ENCODE results near the gene PHYKPL. TPM values are rescaled to one million over a fixed set of nuclear protein-coding genes. Genes with fewer than 3 reads are reported as not detected.

Gene PHYKPL
- total RNA-seq, 1 donor from 2014 or later = 89.7 TPM

DNA sequence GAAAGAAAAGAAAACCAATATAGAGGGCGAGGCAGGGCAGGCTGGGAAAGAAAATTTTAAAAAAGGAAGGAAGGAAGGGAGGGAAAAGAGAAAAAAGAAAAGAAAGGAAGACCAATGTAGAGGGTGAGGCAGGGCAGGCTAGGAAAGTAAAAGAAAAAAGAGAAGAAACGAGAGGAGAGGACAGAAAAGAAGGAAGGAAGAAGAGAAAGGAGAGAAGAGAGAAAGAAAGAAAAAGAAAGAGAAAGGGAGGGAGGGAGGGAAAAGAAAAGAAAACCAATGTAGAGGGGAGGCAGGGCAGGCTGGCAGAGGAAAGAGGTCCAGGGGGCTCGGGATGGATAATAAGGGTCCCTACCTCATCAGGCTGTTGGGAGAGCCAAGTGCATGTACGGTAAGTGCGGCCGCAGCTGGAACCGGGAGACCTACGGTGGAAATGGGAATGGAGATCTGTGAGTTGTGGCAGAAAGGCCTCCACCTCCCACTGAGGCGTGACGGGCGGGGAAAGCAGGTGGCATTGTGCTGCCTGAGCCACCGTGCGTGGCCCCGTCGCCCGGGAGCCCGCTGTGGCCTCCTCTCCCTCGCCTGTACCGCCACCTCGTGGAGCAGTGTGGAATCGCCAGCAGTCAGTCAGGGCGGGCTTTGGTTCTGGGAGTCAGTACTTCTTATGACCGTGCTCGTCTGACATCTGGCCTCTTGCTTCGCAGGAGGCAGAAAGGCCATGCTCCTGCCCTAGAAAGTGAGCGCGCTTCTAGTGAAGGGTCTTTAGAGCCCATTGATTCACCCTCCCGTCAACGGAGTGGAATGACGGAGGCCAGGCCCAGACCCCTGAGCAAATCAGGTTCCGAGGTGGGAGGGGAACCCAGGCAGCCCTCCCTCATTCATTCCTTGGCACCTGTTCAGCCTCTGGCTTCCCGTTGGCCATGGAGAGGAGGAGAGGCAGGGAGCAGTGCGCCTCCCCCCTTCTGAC lies 68.5 kb downstream of the PHYKPL start:
- Mint-ChIP-seq H3K27me3 (ENCODE audit: unreplicated experiment) (peaks cover 8% of the 10 kb centered on the region), H3K4me3 (ENCODE audit: unreplicated experiment) (peak overlapping the region; percentile 81), H3K36me3 (ENCODE audit: unreplicated experiment) (no peaks in the 10 kb centered on the region), H3K27ac (ENCODE audit: unreplicated experiment) (peak overlapping the region; percentile 30), H3K9me3 (ENCODE audit: unreplicated experiment) (peaks cover 5% of the 10 kb centered on the region), H3K4me1 (ENCODE audit: low read depth, unreplicated experiment) (peaks cover 5% of the 10 kb centered on the region)
- peak; percentile 94 for DNase-seq
- TF ChIP-seq, protein P1, sequence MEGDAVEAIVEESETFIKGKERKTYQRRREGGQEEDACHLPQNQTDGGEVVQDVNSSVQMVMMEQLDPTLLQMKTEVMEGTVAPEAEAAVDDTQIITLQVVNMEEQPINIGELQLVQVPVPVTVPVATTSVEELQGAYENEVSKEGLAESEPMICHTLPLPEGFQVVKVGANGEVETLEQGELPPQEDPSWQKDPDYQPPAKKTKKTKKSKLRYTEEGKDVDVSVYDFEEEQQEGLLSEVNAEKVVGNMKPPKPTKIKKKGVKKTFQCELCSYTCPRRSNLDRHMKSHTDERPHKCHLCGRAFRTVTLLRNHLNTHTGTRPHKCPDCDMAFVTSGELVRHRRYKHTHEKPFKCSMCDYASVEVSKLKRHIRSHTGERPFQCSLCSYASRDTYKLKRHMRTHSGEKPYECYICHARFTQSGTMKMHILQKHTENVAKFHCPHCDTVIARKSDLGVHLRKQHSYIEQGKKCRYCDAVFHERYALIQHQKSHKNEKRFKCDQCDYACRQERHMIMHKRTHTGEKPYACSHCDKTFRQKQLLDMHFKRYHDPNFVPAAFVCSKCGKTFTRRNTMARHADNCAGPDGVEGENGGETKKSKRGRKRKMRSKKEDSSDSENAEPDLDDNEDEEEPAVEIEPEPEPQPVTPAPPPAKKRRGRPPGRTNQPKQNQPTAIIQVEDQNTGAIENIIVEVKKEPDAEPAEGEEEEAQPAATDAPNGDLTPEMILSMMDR (IDR thresholded peaks at IDR 0.05; ENCODE audit: partially characterized antibody, unreplicated experiment) = peak; percentile 98

GRCh38 chr5:178162481-178162880 lies 70.1 kb downstream of the PHYKPL start:
- no peak overlapping the region for H3K4me3 Mint-ChIP-seq (ENCODE audit: unreplicated experiment)
- no peak for DNase-seq

DNA sequence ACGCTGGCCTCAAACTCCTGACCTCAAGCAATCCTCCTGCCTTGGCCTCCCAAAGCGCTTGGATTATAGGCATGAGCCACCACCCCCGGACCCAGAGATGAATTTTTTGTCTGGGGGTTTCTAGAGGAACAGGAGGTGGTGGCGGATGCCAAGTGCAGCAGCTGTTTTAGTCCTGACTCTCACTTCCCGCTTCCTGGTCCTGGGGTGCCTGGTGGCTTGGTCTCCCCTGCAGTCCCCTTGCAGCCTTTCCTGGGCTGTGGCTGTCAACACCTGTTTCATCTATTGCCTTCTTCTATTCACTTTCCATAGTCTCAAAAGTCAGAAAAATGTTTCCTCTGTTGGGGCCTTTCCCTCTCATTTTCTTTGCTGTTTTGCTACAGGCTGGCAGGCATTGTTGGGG lies 72.4 kb downstream of the PHYKPL start:
- peaks cover 9% of the 10 kb centered on the region for H3K27me3 Mint-ChIP-seq (ENCODE audit: unreplicated experiment)
- no peaks in the 10 kb centered on the region for H3K36me3 Mint-ChIP-seq (ENCODE audit: unreplicated experiment)
- peaks cover 5% of the 10 kb centered on the region for H3K4me1 Mint-ChIP-seq (ENCODE audit: low read depth, unreplicated experiment)
- peaks cover 5% of the 10 kb centered on the region for H3K9me3 Mint-ChIP-seq (ENCODE audit: unreplicated experiment)
- no peak for DNase-seq
- H3K27ac Mint-ChIP-seq (ENCODE audit: unreplicated experiment) = no peak overlapping the region
- H3K4me3 Mint-ChIP-seq (ENCODE audit: unreplicated experiment) = no peak overlapping the region
- TF ChIP-seq, protein P1 (IDR thresholded peaks at IDR 0.05; ENCODE audit: partially characterized antibody, unreplicated experiment) = no peak

More at GRCh38 chr5:178162481-178162880, 70.1 kb downstream of the PHYKPL start:
- peaks cover 9% of the 10 kb centered on the region for H3K27me3 Mint-ChIP-seq (ENCODE audit: unreplicated experiment)
- TF ChIP-seq, protein P1 (IDR thresholded peaks at IDR 0.05; ENCODE audit: partially characterized antibody, unreplicated experiment) = no peak
- no peaks in the 10 kb centered on the region for H3K36me3 Mint-ChIP-seq (ENCODE audit: unreplicated experiment)
- peak overlapping the region; percentile 48 for H3K27ac Mint-ChIP-seq (ENCODE audit: unreplicated experiment)
- peaks cover 5% of the 10 kb centered on the region for H3K9me3 Mint-ChIP-seq (ENCODE audit: unreplicated experiment)
- H3K4me1 Mint-ChIP-seq (ENCODE audit: low read depth, unreplicated experiment) = peaks cover 5% of the 10 kb centered on the region

Other genes with a start within 250 kb of the PHYKPL start
- not detected for gene PROP1, start 236.6 kb downstream of the PHYKPL start, total RNA-seq (ENCODE audit: unreplicated experiment)
- 2.2 TPM for gene N4BP3, start 119.3 kb downstream of the PHYKPL start, total RNA-seq (ENCODE audit: unreplicated experiment)
- gene RMND5B, start 101.8 kb downstream of the PHYKPL start, total RNA-seq (ENCODE audit: unreplicated experiment) = 51.3 TPM
- 128 TPM for gene NHP2, start 78.9 kb downstream of the PHYKPL start, total RNA-seq (ENCODE audit: unreplicated experiment)
- gene GMCL2, start 45.4 kb downstream of the PHYKPL start, total RNA-seq (ENCODE audit: unreplicated experiment) = not detected
- gene HNRNPAB, start 28.3 kb downstream of the PHYKPL start, total RNA-seq (ENCODE audit: unreplicated experiment) = 281 TPM